ENCODE measurements around the gene ACOT8. TPM values are rescaled to one million over a fixed set of nuclear protein-coding genes. Genes with fewer than 3 reads are reported as not detected.

Gene ACOT8
- total RNA-seq, 4 donors from 2014 or later, result 21.9 to 32.6 (median 27.1) TPM

DNA sequence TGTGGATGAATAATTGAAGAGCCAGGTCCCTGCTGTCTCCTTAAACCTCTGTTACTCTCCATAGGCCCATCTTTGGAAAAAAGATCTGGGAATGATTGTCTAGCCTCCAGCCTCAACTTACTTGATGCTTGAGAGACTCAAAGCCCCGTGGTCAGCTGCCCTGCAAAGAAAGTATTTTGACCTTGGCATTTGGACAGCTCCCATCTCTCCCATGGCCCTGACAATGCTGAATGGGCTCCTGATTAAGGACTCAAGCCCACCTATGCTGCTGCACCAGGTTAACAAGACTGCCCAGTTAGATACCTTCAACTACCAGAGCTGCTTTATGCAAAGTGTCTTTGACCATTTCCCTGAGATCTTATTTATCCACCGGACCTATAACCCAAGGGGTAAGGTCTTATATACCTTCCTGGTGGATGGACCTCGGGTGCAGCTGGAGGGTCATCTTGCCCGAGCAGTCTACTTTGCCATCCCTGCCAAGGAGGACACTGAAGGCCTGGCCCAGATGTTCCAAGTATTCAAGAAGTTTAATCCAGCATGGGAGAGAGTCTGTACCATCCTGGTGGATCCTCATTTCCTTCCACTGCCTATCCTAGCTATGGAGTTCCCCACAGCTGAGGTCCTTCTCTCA is 25.4 kb upstream of the ACOT8 start:
- TF ChIP-seq CTCF (IDR thresholded peaks at IDR 0.05; ENCODE audit: low read depth), result no peak

DNA sequence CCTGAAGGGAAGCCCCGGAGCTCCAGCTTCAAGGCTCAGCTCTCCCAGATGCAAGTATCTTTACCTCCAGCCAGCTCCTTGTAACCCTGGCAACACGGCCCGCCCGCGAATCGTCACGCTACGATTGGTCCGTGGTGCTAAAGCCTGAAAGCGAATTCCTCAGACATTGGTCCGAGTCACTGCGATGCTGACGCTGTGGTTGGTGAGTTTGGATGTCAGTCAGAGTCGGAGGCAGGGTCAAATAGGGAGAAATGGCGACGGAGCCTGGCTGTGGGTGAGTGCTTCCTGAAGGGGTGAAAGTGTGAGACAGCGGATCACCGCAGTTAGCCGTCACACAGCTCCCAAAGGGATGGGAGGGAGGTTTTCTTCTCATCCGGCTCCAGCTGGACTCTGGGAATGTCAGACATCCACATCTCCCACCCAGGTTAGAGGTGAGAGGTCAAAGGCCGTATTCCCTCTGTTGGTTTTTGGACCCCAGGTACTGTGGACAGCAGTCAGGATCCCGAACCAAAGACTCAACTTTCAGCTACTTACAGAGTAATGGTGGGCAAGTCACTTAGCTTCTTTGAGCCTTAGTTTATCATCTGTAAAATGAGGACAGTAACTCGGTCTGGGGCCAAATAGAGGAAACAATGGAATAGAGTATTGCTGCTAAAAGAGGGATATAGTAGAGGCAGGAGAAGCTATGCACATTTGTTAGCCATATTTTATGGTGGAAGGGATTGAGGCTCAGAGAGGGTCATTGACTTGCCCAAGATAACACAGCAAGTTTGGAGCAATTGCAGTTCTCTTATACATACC is 24.0 kb upstream of the ACOT8 start, which contains the start of gene ZSWIM1:
TSS of gene ZSWIM1 (plus strand) at position 240 of the 801 bp plus-strand sequence. CDS start 1,366 bp downstream, outside the sequence.
- TF ChIP-seq CTCF (IDR thresholded peaks at IDR 0.05; ENCODE audit: low read depth), result no peak

DNA sequence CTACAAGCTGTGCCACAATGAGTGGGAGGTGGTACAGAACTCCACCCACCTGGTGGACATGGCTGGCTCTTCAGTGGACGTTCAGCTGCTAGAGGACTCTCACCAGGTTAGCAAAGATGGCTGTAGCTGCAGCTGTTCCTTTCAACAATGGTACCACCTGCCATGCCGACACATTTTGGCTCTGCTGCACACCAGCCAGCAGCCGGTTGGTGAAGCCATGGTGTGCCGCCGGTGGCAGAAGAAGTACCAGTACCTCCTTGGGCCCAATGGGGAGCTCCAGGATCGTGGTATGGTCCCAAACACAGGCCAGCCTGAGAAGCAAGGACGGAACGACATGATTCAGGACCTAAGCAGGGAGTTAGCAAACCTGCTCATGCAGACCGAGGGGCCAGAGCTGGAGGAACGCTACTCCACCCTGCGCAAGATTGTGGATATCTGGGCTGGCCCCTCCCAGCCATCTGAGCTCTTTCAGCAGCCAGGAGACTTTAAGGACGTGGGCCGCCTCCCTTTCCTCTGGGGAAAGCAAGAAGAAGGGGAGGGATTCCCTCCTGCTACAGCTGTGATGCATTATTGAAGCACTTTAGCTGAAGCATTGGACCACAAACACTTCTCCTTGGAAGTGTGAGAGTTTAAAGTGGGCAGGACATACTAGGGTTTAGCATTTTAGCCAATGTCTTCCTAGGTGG is 21.0 kb upstream of the ACOT8 start:
- no peak for TF ChIP-seq CTCF (IDR thresholded peaks at IDR 0.05; ENCODE audit: low read depth)

GRCh38 chr20:45874576-45874975 is 17.4 kb upstream of the ACOT8 start:
- TF ChIP-seq CTCF (IDR thresholded peaks at IDR 0.05; ENCODE audit: low read depth), result no peak

DNA sequence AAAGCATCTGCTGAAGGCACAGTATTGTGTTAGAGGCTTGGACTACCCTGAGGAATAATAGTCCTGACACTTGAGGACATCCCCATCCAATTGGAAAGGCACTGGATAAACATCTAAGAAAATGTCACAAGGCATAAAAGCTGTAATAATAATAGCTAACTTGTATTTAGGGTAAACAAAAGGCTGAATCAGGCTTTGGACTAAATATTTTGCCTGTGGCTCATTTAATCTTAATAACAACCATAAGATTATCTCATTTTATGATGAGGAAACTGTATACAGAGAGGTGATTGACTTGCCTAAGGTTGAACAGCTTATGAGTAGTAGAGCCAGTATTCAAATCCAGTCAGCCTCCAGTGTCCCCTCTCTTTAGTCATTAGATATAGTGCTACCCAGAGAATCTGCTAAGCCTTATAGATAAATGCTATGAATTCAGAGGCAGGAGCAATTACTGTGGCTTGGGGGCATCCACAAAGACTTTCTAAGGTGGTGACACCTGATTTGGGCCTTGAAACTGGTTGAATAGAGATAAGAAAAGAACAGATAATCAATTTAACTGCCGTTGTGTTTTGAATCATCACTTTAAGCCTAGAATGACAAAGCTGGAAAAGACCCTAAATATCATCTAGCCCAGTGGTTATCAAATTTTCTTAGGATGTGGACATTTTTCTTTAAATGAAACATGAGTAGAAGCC is 16.4 kb upstream of the ACOT8 start:
- TF ChIP-seq CTCF (IDR thresholded peaks at IDR 0.05; ENCODE audit: low read depth), result no peak

DNA sequence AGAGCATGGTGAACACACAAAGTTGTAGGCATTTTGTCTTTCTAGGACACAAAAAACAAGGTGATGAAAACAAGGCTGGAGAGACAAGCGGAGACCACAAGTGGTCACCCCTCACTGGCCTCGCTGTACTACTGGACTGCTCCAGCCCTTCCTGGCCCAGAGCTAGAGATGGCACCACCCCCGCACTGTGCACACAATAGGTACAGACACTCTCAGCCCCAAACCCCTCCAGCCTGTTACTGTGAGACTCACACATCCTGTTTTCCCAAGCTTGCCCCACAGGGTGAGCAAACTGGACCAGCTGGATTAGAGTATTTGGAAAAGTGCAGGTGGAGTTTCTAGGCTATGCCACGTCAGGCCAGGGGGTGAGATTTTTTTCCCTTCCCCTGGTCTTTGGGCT is 15.4 kb upstream of the ACOT8 start:
- TF ChIP-seq CTCF (IDR thresholded peaks at IDR 0.05; ENCODE audit: low read depth), result no peak
